GM23338 (cell line): ENCODE data around the gene NTRK3. TPM values are rescaled to one million over a fixed set of nuclear protein-coding genes. Genes with fewer than 3 reads are reported as not detected.

Experiments
- ATAC-seq: fragments of 200-7000 bp; cut with Tn5 transposase; 3 replicates; pipeline ENCODE4 v1.9.1; 2020
- DNase-seq: peaks from one replicate; pipeline ENCODE4 v3.0.0-alpha.2; 2015; ENCODE audit warnings: low spot score
- H2AFZ ChIP-seq: fragments of 200-600 bp; sonication (generic); 2 replicates; pipeline ENCODE4 v1.8.0; 2016; ENCODE audit warnings: antibody characterized with exemption, mild to moderate bottlenecking, moderate library complexity
- H3F3A ChIP-seq: fragments of 200-600 bp; sonication (generic); replicated peaks from 2 replicates; pipeline ENCODE4 v1.8.0; 2017; ENCODE audit warnings: antibody characterized with exemption, mixed run types, low read depth
- H3K27ac ChIP-seq: fragments of 200-600 bp; sonication (generic); 2 replicates; pipeline ENCODE4 v1.6.1; 2016; ENCODE audit warnings: low read depth
- H3K27me3 ChIP-seq: fragments of 200-600 bp; sonication (generic); 2 replicates; pipeline ENCODE4 v1.8.0; 2016; ENCODE audit warnings: mild to moderate bottlenecking, mixed run types, moderate library complexity; ENCODE audit not compliant: insufficient read depth
- H3K36me3 ChIP-seq: fragments of 200-600 bp; sonication (generic); 2 replicates; pipeline ENCODE4 v1.8.0; 2016; ENCODE audit warnings: mild to moderate bottlenecking; ENCODE audit not compliant: insufficient read depth
- H3K4me1 ChIP-seq: fragments of 200-600 bp; sonication (generic); 2 replicates; pipeline ENCODE4 v1.8.0; 2016; ENCODE audit warnings: mild to moderate bottlenecking, moderate library complexity; ENCODE audit not compliant: insufficient read depth
- H3K4me2 ChIP-seq: fragments of 200-600 bp; sonication (generic); 2 replicates; pipeline ENCODE4 v1.7.1; 2017; ENCODE audit warnings: mixed run types
- H3K4me3 ChIP-seq: fragments of 200-600 bp; sonication (generic); 2 replicates; pipeline ENCODE4 v1.6.1; 2016; ENCODE audit warnings: mixed run types
- H3K79me2 ChIP-seq: fragments of 200-600 bp; sonication (generic); replicated peaks from 2 replicates; pipeline ENCODE4 v1.8.0; 2017; ENCODE audit warnings: mild to moderate bottlenecking; ENCODE audit not compliant: insufficient read depth
- H3K9me2 ChIP-seq: fragments of 200-600 bp; sonication (generic); 2 replicates; pipeline ENCODE4 v1.8.0; 2017; ENCODE audit not compliant: insufficient read depth
- H4K20me1 ChIP-seq: fragments of 200-600 bp; sonication (generic); replicated peaks from 2 replicates; pipeline ENCODE4 v1.8.0; 2017; ENCODE audit warnings: mild to moderate bottlenecking; ENCODE audit not compliant: insufficient read depth
- H3K27ac Mint-ChIP-seq: 2 replicates; pipeline ENCODE4 v1.8.0; 2020; ENCODE audit warnings: inconsistent platforms, mild to moderate bottlenecking, moderate library complexity, mixed read lengths
- H3K27me3 Mint-ChIP-seq: 3 replicates; pipeline ENCODE4 v1.8.0; 2022; ENCODE audit warnings: low read depth, mild to moderate bottlenecking, moderate library complexity, mixed read lengths, inconsistent platforms; ENCODE audit not compliant: insufficient read depth, poor library complexity
- H3K36me3 Mint-ChIP-seq: 3 replicates; pipeline ENCODE4 v1.8.0; 2021; ENCODE audit warnings: low read depth, mild to moderate bottlenecking, inconsistent platforms, moderate library complexity, mixed read lengths
- H3K4me1 Mint-ChIP-seq: 3 replicates; pipeline ENCODE4 v1.8.0; 2020; ENCODE audit warnings: mild to moderate bottlenecking, inconsistent platforms, mixed read lengths
- H3K4me3 Mint-ChIP-seq: 3 replicates; pipeline ENCODE4 v1.8.0; 2021; ENCODE audit warnings: moderate library complexity, mild to moderate bottlenecking, inconsistent platforms, mixed read lengths
- H3K9me3 Mint-ChIP-seq: 3 replicates; pipeline ENCODE4 v1.8.0; 2020; ENCODE audit warnings: moderate library complexity, mild to moderate bottlenecking, inconsistent platforms, mixed read lengths
- CREB1 ChIP-seq: fragments of 250-450 bp; sonication (Bioruptor Pico); IDR thresholded peaks from 2 replicates; pipeline ENCODE4 v1.5.0; 2020; ENCODE audit warnings: low read depth, mild to moderate bottlenecking, moderate library complexity
- EZH2 ChIP-seq: fragments of 200-600 bp; sonication (generic); IDR thresholded peaks from one replicate; pipeline ENCODE4 v1.8.0; 2017; ENCODE audit warnings: antibody characterized with exemption, mild to moderate bottlenecking, low read depth; ENCODE audit not compliant: unreplicated experiment
- EZH2phosphoT487 ChIP-seq: fragments of 200-600 bp; sonication (generic); IDR thresholded peaks from one replicate; pipeline ENCODE4 v1.8.1; 2018; ENCODE audit warnings: antibody characterized with exemption; ENCODE audit not compliant: unreplicated experiment
- JUNB ChIP-seq: IDR thresholded peaks from one replicate; pipeline ENCODE4 v1.6.1; 2016; ENCODE audit warnings: antibody characterized with exemption; ENCODE audit not compliant: unreplicated experiment
- NANOG ChIP-seq: IDR thresholded peaks from 2 replicates; pipeline ENCODE4 v1.6.1; 2016; ENCODE audit warnings: antibody characterized with exemption, borderline replicate concordance
- POLR2AphosphoS5 ChIP-seq: IDR thresholded peaks from 2 replicates; pipeline ENCODE4 v1.6.1; 2016; ENCODE audit warnings: antibody characterized with exemption, low read depth
- STAT1 ChIP-seq: IDR thresholded peaks from one replicate; pipeline ENCODE4 v1.6.1; 2016; ENCODE audit warnings: antibody characterized with exemption; ENCODE audit not compliant: unreplicated experiment
- ZNF114 ChIP-seq: fragments of 250-450 bp; sonication (Bioruptor Pico); IDR thresholded peaks from 2 replicates; pipeline ENCODE4 v1.5.0; 2020; ENCODE audit warnings: mild to moderate bottlenecking, moderate library complexity
- ZNF331 ChIP-seq: fragments of 250-450 bp; sonication (Bioruptor Pico); IDR thresholded peaks from 2 replicates; pipeline ENCODE4 v1.5.0; 2020; ENCODE audit warnings: low read depth, mild to moderate bottlenecking, moderate library complexity
- polyA plus RNA-seq: library from polyadenylated mRNA; unstranded; fragments of >200 nt; fragmentation: Nextera tagmentation; extraction: Ambion mirVana; gene quantifications from 2 replicates; pipeline ENCODE4 v1.2.1, GENCODE V29; 2016
- total RNA-seq: library from RNA; depleted of rRNA; stranded (reverse); fragments of >200 nt; shearing (Covaris generic); gene quantifications from 2 replicates; pipeline ENCODE4 v1.2.3, GENCODE V29; 2014
- TF ChIP-seq, protein P1 (sequence below): IDR thresholded peaks from 2 replicates; pipeline ENCODE4 v1.6.1; 2016; ENCODE audit warnings: antibody characterized with exemption
- TF ChIP-seq, protein P2 (sequence below), 2 experiments: fragments of 200-600 bp in 1 of 2; sonication (generic) in 1 of 2; conservative IDR thresholded peaks; 2 replicates each; pipeline versions ENCODE4 v1.5.1 to v1.6.1; 2016 to 2017; ENCODE audit warnings: antibody characterized with exemption in 2 of 2, low read depth in 2 of 2, mild to moderate bottlenecking in 2 of 2, moderate library complexity in 1 of 2
- TF ChIP-seq, protein P3 (sequence below): IDR thresholded peaks from one replicate; pipeline ENCODE4 v1.6.1; 2018; ENCODE audit warnings: antibody characterized with exemption; ENCODE audit not compliant: unreplicated experiment
- TF ChIP-seq, protein P4 (sequence below): fragments of 250-450 bp; sonication (Bioruptor Pico); IDR thresholded peaks from 2 replicates; pipeline ENCODE4 v1.5.0; 2020; ENCODE audit warnings: mild to moderate bottlenecking, moderate library complexity

Gene NTRK3
- total and polyA plus RNA-seq, 2 experiments from 2014 or later, result 3.1 to 5.3 TPM

DNA sequence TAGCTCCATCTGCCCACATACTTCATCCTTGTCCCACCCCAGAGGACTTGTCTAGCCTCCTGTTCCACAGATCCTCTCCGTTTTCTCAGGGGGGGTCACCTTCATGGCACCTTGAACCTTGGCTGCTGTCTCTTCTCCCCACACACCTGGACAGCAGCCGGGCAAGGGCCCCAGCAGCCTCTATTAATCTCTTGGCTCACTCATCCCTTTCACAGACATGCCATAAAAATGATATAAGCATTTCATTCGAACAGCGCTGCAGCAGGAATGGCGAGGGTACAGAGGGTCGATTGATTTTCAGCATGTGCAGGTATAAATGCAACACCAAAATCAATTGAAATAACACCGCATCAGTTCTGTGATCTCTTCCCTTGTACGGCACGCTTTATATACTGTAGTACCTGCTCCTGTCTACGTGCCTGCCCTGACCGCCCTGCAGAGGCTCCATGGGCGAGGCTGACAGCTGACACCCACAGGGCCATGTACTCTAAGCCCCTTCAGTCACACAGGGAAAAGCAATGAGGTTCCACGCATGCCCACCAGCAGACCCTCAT, 209.9 kb downstream of the NTRK3 start:
- Histone ChIP-seq H3K27ac (no peak overlapping the region), H3K36me3 (no peaks in the 10 kb centered on the region), H3K9me2 (peaks cover 9% of the 10 kb centered on the region), H3F3A (no peaks in the 10 kb centered on the region), H2AFZ (no peak overlapping the region), H3K4me1 (peaks cover 8% of the 10 kb centered on the region), H3K4me3 (no peak overlapping the region), H3K27me3 (no peaks in the 10 kb centered on the region), H3K79me2 (no peaks in the 10 kb centered on the region), H4K20me1 (no peaks in the 10 kb centered on the region), H3K4me2 (no peak overlapping the region)
- ATAC-seq (no peak), DNase-seq (no peak)
- Mint-ChIP-seq H3K27me3 (peaks cover 2% of the 10 kb centered on the region), H3K4me3 (no peak overlapping the region), H3K36me3 (no peaks in the 10 kb centered on the region), H3K9me3 (no peaks in the 10 kb centered on the region), H3K4me1 (peaks cover 10% of the 10 kb centered on the region; the same call in 2 of the 3 replicates), H3K27ac (no peak overlapping the region)
- TF ChIP-seq, protein P1, sequence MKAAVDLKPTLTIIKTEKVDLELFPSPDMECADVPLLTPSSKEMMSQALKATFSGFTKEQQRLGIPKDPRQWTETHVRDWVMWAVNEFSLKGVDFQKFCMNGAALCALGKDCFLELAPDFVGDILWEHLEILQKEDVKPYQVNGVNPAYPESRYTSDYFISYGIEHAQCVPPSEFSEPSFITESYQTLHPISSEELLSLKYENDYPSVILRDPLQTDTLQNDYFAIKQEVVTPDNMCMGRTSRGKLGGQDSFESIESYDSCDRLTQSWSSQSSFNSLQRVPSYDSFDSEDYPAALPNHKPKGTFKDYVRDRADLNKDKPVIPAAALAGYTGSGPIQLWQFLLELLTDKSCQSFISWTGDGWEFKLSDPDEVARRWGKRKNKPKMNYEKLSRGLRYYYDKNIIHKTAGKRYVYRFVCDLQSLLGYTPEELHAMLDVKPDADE, result no peak
- TF ChIP-seq, protein P2, sequence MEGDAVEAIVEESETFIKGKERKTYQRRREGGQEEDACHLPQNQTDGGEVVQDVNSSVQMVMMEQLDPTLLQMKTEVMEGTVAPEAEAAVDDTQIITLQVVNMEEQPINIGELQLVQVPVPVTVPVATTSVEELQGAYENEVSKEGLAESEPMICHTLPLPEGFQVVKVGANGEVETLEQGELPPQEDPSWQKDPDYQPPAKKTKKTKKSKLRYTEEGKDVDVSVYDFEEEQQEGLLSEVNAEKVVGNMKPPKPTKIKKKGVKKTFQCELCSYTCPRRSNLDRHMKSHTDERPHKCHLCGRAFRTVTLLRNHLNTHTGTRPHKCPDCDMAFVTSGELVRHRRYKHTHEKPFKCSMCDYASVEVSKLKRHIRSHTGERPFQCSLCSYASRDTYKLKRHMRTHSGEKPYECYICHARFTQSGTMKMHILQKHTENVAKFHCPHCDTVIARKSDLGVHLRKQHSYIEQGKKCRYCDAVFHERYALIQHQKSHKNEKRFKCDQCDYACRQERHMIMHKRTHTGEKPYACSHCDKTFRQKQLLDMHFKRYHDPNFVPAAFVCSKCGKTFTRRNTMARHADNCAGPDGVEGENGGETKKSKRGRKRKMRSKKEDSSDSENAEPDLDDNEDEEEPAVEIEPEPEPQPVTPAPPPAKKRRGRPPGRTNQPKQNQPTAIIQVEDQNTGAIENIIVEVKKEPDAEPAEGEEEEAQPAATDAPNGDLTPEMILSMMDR (conservative IDR thresholded peaks at IDR 0.05; ENCODE audit: low read depth in 2 of 2), result no peak
- no peak for TF ChIP-seq EZH2phosphoT487
- TF ChIP-seq EZH2, result no peak
- no peak for TF ChIP-seq POLR2AphosphoS5
- TF ChIP-seq, protein P3, sequence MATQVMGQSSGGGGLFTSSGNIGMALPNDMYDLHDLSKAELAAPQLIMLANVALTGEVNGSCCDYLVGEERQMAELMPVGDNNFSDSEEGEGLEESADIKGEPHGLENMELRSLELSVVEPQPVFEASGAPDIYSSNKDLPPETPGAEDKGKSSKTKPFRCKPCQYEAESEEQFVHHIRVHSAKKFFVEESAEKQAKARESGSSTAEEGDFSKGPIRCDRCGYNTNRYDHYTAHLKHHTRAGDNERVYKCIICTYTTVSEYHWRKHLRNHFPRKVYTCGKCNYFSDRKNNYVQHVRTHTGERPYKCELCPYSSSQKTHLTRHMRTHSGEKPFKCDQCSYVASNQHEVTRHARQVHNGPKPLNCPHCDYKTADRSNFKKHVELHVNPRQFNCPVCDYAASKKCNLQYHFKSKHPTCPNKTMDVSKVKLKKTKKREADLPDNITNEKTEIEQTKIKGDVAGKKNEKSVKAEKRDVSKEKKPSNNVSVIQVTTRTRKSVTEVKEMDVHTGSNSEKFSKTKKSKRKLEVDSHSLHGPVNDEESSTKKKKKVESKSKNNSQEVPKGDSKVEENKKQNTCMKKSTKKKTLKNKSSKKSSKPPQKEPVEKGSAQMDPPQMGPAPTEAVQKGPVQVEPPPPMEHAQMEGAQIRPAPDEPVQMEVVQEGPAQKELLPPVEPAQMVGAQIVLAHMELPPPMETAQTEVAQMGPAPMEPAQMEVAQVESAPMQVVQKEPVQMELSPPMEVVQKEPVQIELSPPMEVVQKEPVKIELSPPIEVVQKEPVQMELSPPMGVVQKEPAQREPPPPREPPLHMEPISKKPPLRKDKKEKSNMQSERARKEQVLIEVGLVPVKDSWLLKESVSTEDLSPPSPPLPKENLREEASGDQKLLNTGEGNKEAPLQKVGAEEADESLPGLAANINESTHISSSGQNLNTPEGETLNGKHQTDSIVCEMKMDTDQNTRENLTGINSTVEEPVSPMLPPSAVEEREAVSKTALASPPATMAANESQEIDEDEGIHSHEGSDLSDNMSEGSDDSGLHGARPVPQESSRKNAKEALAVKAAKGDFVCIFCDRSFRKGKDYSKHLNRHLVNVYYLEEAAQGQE, result no peak
- TF ChIP-seq JUNB, result no peak
- TF ChIP-seq STAT1, result no peak
- TF ChIP-seq ZNF114, result no peak
- no peak for TF ChIP-seq CREB1 (CRISPR knock-in tag)
- TF ChIP-seq ZNF331 (CRISPR knock-in tag), result no peak
- TF ChIP-seq NANOG, result no peak
- TF ChIP-seq, protein P4, sequence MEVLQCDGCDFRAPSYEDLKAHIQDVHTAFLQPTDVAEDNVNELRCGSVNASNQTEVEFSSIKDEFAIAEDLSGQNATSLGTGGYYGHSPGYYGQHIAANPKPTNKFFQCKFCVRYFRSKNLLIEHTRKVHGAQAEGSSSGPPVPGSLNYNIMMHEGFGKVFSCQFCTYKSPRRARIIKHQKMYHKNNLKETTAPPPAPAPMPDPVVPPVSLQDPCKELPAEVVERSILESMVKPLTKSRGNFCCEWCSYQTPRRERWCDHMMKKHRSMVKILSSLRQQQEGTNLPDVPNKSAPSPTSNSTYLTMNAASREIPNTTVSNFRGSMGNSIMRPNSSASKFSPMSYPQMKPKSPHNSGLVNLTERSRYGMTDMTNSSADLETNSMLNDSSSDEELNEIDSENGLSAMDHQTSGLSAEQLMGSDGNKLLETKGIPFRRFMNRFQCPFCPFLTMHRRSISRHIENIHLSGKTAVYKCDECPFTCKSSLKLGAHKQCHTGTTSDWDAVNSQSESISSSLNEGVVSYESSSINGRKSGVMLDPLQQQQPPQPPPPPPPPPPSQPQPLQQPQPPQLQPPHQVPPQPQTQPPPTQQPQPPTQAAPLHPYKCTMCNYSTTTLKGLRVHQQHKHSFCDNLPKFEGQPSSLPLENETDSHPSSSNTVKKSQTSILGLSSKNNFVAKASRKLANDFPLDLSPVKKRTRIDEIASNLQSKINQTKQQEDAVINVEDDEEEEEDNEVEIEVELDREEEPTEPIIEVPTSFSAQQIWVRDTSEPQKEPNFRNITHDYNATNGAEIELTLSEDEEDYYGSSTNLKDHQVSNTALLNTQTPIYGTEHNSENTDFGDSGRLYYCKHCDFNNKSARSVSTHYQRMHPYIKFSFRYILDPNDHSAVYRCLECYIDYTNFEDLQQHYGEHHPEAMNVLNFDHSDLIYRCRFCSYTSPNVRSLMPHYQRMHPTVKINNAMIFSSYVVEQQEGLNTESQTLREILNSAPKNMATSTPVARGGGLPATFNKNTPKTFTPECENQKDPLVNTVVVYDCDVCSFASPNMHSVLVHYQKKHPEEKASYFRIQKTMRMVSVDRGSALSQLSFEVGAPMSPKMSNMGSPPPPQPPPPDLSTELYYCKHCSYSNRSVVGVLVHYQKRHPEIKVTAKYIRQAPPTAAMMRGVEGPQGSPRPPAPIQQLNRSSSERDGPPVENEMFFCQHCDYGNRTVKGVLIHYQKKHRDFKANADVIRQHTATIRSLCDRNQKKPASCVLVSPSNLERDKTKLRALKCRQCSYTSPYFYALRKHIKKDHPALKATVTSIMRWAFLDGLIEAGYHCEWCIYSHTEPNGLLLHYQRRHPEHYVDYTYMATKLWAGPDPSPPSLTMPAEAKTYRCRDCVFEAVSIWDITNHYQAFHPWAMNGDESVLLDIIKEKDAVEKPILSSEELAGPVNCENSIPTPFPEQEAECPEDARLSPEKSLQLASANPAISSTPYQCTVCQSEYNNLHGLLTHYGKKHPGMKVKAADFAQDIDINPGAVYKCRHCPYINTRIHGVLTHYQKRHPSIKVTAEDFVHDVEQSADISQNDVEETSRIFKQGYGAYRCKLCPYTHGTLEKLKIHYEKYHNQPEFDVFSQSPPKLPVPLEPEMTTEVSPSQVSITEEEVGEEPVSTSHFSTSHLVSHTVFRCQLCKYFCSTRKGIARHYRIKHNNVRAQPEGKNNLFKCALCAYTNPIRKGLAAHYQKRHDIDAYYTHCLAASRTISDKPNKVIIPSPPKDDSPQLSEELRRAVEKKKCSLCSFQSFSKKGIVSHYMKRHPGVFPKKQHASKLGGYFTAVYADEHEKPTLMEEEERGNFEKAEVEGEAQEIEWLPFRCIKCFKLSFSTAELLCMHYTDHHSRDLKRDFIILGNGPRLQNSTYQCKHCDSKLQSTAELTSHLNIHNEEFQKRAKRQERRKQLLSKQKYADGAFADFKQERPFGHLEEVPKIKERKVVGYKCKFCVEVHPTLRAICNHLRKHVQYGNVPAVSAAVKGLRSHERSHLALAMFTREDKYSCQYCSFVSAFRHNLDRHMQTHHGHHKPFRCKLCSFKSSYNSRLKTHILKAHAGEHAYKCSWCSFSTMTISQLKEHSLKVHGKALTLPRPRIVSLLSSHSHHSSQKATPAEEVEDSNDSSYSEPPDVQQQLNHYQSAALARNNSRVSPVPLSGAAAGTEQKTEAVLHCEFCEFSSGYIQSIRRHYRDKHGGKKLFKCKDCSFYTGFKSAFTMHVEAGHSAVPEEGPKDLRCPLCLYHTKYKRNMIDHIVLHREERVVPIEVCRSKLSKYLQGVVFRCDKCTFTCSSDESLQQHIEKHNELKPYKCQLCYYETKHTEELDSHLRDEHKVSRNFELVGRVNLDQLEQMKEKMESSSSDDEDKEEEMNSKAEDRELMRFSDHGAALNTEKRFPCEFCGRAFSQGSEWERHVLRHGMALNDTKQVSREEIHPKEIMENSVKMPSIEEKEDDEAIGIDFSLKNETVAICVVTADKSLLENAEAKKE (CRISPR knock-in tag), result no peak
